Measurements from ENCODE around the gene GALNT14.
"Not testable (repeated sequence)": the region's sequence is repeated elsewhere in the genome, so short reads cannot be mapped to it uniquely, and the experiment has no call there.

GALNT14 gene

GRCh38 chr2:30940839-30941238, 197.4 kb downstream of the GALNT14 start:
- no peak for DNase-seq (ENCODE audit: low read depth in 2 of 2)

GRCh38 chr2:30939364-30939763, 198.9 kb downstream of the GALNT14 start:
- no peak for DNase-seq (ENCODE audit: low read depth in 2 of 2)

- DNase-seq (ENCODE audit: low read depth in 2 of 2) = no peak
These were observed 200.0 kb downstream of the GALNT14 start for GRCh38 chr2:30938196-30938595.

GRCh38 chr2:30936977-30937376, 201.3 kb downstream of the GALNT14 start:
- DNase-seq (ENCODE audit: low read depth in 2 of 2) = no peak

- DNase-seq (ENCODE audit: low read depth in 2 of 2) = no peak
These were observed 202.4 kb downstream of the GALNT14 start for GRCh38 chr2:30935795-30936194.

- no peak for DNase-seq (ENCODE audit: low read depth in 2 of 2)
These were observed 204.2 kb downstream of the GALNT14 start for GRCh38 chr2:30934066-30934465.

- DNase-seq (ENCODE audit: low read depth in 2 of 2) = no peak
These were observed 204.7 kb downstream of the GALNT14 start for GRCh38 chr2:30933496-30933895.

GRCh38 chr2:30932870-30933269, 205.4 kb downstream of the GALNT14 start:
- DNase-seq (ENCODE audit: low read depth in 2 of 2) = no peak

GRCh38 chr2:30931841-30932407, 206.3 kb downstream of the GALNT14 start:
- DNase-seq (ENCODE audit: low read depth in 2 of 2) = no peak

- DNase-seq (ENCODE audit: low read depth in 2 of 2) = no peak
These were observed 207.5 kb downstream of the GALNT14 start for GRCh38 chr2:30930716-30931115.

- no peak for DNase-seq (ENCODE audit: low read depth in 2 of 2)
These were observed 210.7 kb downstream of the GALNT14 start for GRCh38 chr2:30927465-30928075.

GRCh38 chr2:30926606-30927005, 211.6 kb downstream of the GALNT14 start:
- no peak for DNase-seq (ENCODE audit: low read depth in 2 of 2)

- DNase-seq (ENCODE audit: low read depth in 2 of 2) = no peak
These were observed 214.6 kb downstream of the GALNT14 start for GRCh38 chr2:30923623-30924022.

- DNase-seq (ENCODE audit: low read depth in 2 of 2) = no peak
These were observed 217.7 kb downstream of the GALNT14 start for GRCh38 chr2:30920511-30920910.

- DNase-seq (ENCODE audit: low read depth in 2 of 2) = no peak
These were observed 222.8 kb downstream of the GALNT14 start for GRCh38 chr2:30915486-30915885.

GRCh38 chr2:30914456-30914855, 223.8 kb downstream of the GALNT14 start:
- no peak for DNase-seq (ENCODE audit: low read depth in 2 of 2)

GRCh38 chr2:30912056-30912455, 226.2 kb downstream of the GALNT14 start:
- DNase-seq (ENCODE audit: low read depth in 2 of 2) = no peak

GRCh38 chr2:30911327-30911726, 226.9 kb downstream of the GALNT14 start:
- DNase-seq (ENCODE audit: low read depth in 2 of 2) = no peak

GRCh38 chr2:30910686-30911085, 227.6 kb downstream of the GALNT14 start:
- no peak for DNase-seq (ENCODE audit: low read depth in 2 of 2)

GRCh38 chr2:30904437-30904836, 233.8 kb downstream of the GALNT14 start:
- DNase-seq (ENCODE audit: low read depth in 2 of 2) = not testable (repeated sequence)

- DNase-seq (ENCODE audit: low read depth in 2 of 2) = no peak
These were observed 234.9 kb downstream of the GALNT14 start for GRCh38 chr2:30903326-30903725.

GRCh38 chr2:30900381-30900780, 237.9 kb downstream of the GALNT14 start:
- no peak for DNase-seq (ENCODE audit: low read depth in 2 of 2)

GRCh38 chr2:30899516-30900054, 238.7 kb downstream of the GALNT14 start:
- DNase-seq (ENCODE audit: low read depth in 2 of 2) = no peak

GRCh38 chr2:30897539-30897938, 240.7 kb downstream of the GALNT14 start:
- no peak for DNase-seq (ENCODE audit: low read depth in 2 of 2)

Data from fibroblast of skin of left quadriceps (primary cell).